ENCODE data around the gene ROPN1. TPM values are rescaled to one million over a fixed set of nuclear protein-coding genes. Genes with fewer than 3 reads are reported as not detected.

ROPN1 gene
- total RNA-seq, 1 experiment from 2014 or later = not detected

DNA sequence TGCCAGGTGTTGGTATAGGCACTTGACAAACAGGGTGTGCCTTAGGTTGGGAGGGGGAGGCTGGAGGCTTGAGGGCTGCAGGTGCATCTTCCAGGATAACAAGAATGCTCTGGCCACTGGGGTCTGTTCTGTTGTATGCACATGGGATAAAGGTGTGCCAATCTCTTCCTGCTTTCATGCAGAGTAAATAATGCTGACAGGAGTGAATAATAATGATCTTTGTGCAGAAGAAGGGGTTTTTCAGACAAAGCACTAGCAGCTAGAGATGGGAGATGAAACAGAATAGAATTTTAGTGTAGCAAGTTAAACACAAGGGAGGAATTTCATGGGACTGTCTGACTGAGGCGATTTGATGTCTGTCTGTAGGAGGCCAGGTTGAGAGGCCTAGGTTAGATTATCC lies 1.9 kb upstream of the ROPN1 start:
- Histone ChIP-seq H3K36me3 (ENCODE audit: control insufficient read depth, insufficient read depth, low read length) (no peaks in the 10 kb centered on the region), H3K27ac (ENCODE audit: low read length) (no peak overlapping the region), H3K4me1 (ENCODE audit: control insufficient read depth, insufficient read depth, low read length) (no peaks in the 10 kb centered on the region), H3K27me3 (ENCODE audit: control insufficient read depth, insufficient read depth, low read length) (peaks cover 32% of the 10 kb centered on the region), H3K4me3 (ENCODE audit: low read depth in 2 of 2, low read length in 2 of 2) (no peak overlapping the region), H3K9me3 (ENCODE audit: control insufficient read depth, insufficient read depth, low read depth, low read length) (no peaks in the 10 kb centered on the region)
- ChIA-PET CTCF (interaction anchor here (0.9 kb wide), 1 partner anchor 13 kb away, joined by 3 read pairs; no protein-coding TSS in a partner anchor), POLR2A (no interaction called here)
- TF ChIP-seq SIN3A (IDR thresholded peaks at IDR 0.05; ENCODE audit: borderline replicate concordance, insufficient read depth, low read depth, low read length) (no peak), POLR2AphosphoS5 (IDR thresholded peaks at IDR 0.05; ENCODE audit: low read depth, low read length) (no peak)
- TF ChIP-seq, protein P1, sequence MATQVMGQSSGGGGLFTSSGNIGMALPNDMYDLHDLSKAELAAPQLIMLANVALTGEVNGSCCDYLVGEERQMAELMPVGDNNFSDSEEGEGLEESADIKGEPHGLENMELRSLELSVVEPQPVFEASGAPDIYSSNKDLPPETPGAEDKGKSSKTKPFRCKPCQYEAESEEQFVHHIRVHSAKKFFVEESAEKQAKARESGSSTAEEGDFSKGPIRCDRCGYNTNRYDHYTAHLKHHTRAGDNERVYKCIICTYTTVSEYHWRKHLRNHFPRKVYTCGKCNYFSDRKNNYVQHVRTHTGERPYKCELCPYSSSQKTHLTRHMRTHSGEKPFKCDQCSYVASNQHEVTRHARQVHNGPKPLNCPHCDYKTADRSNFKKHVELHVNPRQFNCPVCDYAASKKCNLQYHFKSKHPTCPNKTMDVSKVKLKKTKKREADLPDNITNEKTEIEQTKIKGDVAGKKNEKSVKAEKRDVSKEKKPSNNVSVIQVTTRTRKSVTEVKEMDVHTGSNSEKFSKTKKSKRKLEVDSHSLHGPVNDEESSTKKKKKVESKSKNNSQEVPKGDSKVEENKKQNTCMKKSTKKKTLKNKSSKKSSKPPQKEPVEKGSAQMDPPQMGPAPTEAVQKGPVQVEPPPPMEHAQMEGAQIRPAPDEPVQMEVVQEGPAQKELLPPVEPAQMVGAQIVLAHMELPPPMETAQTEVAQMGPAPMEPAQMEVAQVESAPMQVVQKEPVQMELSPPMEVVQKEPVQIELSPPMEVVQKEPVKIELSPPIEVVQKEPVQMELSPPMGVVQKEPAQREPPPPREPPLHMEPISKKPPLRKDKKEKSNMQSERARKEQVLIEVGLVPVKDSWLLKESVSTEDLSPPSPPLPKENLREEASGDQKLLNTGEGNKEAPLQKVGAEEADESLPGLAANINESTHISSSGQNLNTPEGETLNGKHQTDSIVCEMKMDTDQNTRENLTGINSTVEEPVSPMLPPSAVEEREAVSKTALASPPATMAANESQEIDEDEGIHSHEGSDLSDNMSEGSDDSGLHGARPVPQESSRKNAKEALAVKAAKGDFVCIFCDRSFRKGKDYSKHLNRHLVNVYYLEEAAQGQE (IDR thresholded peaks at IDR 0.05; ENCODE audit: insufficient read depth in 1 of 2, low read depth in 2 of 2, low read length in 1 of 2) = no peak
- BruUV-seq (replicated peaks) = no TSS peak
- intact Hi-C loops (cut with micrococcal nuclease; ENCODE audit: unreplicated experiment) = no loop called here
- DNase-seq (ENCODE audit: low read depth, low spot score) (no peak), ATAC-seq (no peak)
- in situ Hi-C loops (cut with HindIII; ENCODE audit: low pct_unique_long_range_greater_than_20kb, low sequenced_read_pairs) = no loop called here

DNA sequence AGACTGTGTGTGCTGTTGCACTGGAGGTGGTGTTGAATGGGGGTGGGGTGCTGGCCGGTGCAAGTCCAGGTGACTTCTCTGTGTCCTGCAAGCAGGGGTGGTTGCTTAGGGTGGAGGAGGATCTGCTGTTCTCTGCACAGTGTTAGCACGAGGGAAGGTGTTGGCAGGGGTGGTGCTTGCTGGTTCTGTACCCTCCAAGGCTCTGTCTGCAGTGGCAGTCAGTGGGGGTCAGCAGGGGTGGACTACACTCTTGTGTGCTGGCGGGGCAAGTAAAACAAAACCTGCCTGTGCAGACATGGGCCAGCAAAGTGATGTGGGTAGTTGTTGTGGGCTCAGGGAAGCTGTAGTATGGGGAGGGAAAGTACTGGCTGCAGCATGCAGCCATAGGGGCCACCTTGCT lies 5.5 kb downstream of the ROPN1 start:
- Histone ChIP-seq H3K9me3 (ENCODE audit: control insufficient read depth, insufficient read depth, low read depth, low read length) (no peaks in the 10 kb centered on the region), H3K4me1 (ENCODE audit: control insufficient read depth, insufficient read depth, low read length) (no peaks in the 10 kb centered on the region), H3K36me3 (ENCODE audit: control insufficient read depth, insufficient read depth, low read length) (no peaks in the 10 kb centered on the region), H3K27me3 (ENCODE audit: control insufficient read depth, insufficient read depth, low read length) (peaks cover 61% of the 10 kb centered on the region), H3K4me3 (ENCODE audit: low read depth in 2 of 2, low read length in 2 of 2) (no peak overlapping the region), H3K27ac (ENCODE audit: low read length) (no peak overlapping the region)
- in situ Hi-C loops (cut with HindIII; ENCODE audit: low pct_unique_long_range_greater_than_20kb, low sequenced_read_pairs) (no loop called here), intact Hi-C loops (cut with micrococcal nuclease; ENCODE audit: unreplicated experiment) (loop anchor here (10.0 kb wide), 1 partner anchor 262 kb away; no protein-coding TSS in a partner anchor)
- DNase-seq (ENCODE audit: low read depth, low spot score) = no peak
- ChIA-PET POLR2A (no interaction called here), CTCF (no interaction called here)
- TF ChIP-seq SIN3A (IDR thresholded peaks at IDR 0.05; ENCODE audit: borderline replicate concordance, insufficient read depth, low read depth, low read length) = no peak
- TF ChIP-seq, protein P2, sequence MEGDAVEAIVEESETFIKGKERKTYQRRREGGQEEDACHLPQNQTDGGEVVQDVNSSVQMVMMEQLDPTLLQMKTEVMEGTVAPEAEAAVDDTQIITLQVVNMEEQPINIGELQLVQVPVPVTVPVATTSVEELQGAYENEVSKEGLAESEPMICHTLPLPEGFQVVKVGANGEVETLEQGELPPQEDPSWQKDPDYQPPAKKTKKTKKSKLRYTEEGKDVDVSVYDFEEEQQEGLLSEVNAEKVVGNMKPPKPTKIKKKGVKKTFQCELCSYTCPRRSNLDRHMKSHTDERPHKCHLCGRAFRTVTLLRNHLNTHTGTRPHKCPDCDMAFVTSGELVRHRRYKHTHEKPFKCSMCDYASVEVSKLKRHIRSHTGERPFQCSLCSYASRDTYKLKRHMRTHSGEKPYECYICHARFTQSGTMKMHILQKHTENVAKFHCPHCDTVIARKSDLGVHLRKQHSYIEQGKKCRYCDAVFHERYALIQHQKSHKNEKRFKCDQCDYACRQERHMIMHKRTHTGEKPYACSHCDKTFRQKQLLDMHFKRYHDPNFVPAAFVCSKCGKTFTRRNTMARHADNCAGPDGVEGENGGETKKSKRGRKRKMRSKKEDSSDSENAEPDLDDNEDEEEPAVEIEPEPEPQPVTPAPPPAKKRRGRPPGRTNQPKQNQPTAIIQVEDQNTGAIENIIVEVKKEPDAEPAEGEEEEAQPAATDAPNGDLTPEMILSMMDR (IDR thresholded peaks at IDR 0.05) = no peak
- TF ChIP-seq, protein P1 (IDR thresholded peaks at IDR 0.05; ENCODE audit: insufficient read depth in 1 of 2, low read depth in 2 of 2, low read length in 1 of 2) = no peak
- TF ChIP-seq POLR2AphosphoS5 (IDR thresholded peaks at IDR 0.05; ENCODE audit: low read depth, low read length) = no peak
- TF ChIP-seq TCF7L2 (IDR thresholded peaks at IDR 0.05; ENCODE audit: low read depth, low read length) = no peak
- no peak for ATAC-seq
- BruUV-seq (replicated peaks) = no TSS peak

All from Panc1 (cell line).